NCI-H2227 treated with DMSO at 0.1 percent for 48 hours (cell line): Measurements from ENCODE around the gene C13orf46.

Experiments
- DNase-seq: peaks from one replicate; lab custom pipeline; 2025; lab: John Stamatoyannopoulos, UW

The C13orf46 gene

GRCh38 chr13:113970810-113971470, 2.9 kb downstream of the C13orf46 start:
- DNase-seq, result no peak

DNA sequence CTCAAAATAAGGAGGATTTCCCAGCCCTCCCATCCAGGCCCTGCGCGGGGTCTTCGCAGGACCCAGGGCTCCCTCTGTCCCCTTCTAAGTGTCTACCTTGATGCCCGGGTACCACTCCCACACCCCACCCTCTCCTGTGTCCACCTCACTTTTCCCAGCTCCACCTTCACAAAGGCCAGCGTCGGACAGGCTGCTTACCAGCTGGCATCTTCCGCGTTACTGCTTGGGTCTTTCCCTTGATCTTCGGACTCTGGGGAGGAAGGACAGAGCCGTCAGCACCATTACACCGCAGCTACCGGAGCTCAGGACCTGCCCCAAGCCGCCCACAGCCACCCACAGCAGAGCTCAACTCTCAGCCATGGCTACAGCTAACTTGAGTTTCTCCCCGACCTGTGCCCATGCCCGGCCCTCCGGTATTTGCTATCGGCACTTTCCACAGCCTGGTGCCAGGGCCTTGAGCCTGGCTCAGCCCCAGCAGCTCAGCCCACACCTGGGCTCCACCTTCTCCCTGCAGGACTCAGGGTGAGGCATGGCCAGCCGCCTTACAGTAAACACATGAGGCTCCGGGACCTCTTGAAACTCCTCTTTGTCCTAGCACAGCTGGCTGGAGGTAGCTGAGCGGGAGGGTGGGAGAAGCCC, 3.8 kb downstream of the C13orf46 start:
- no peak for DNase-seq

- DNase-seq, result no peak
Measured at GRCh38 chr13:113969311-113969972, 4.4 kb downstream of the C13orf46 start.

- no peak for DNase-seq
Measured at GRCh38 chr13:113968463-113969310, 5.2 kb downstream of the C13orf46 start.

- DNase-seq, result no peak
Measured at GRCh38 chr13:113967729-113968462, 6.0 kb downstream of the C13orf46 start.

GRCh38 chr13:113967206-113967720, 6.6 kb downstream of the C13orf46 start:
- DNase-seq, result no peak

DNA sequence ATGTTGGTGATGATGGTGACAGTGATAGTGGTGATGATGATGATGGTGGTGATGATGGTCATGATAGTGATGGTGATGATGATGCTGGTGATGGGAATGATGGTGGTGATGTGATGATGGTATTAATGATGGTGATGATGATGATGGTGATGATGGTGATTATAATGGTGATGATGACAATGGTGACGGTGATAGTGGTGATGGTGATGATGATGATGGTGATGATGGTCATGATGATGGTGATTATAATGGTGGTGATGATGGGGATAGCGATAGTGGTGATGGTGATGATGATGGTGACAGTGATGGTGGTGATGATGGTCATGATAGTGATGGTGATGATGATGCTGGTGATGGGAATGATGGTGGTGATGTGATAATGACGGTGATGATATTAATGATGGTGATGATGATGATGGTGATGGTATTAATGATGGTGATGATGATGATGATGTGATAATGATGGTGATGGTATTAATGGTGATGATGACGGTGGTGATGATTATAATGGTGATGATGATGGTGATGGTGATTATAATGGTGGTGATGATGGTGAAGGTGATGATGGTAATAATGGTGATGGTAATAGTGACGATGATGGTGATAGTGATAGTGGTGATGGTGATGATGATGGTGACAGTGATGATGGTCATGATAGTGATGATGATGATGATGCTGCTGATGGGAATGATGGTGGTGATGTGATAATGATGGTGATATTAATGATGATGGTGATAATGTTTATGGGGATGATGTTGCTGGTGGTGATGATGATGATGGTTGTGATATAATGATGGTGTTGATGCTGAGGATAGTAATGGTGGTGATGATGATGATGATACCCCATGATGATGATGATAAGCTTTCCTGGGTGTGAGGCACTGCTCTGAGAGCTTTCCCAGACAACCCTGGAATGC, 7.7 kb downstream of the C13orf46 start:
- no peak for DNase-seq

DNA sequence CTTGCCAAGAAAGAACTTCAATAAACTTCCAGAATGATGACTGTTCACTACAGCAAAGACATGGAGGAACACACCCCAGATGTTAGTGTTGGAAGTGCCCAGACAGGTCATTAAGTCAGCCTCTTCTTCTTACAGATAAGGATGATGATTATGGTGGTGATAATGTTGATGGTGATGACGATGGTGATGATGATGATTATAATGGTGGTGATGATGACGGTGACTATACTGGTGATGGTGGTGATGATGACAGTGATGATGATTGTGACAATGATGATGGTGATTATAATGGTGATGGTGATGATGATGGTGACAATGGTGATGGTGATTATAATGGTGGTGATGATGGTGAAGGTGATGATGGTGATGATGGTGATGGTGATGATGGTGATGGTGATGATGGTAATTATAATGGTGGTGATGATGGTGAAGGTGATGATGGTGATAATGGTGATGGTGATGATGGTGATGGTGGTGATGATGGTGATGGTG, 8.4 kb downstream of the C13orf46 start:
- DNase-seq, result no peak

GRCh38 chr13:113964251-113964995, 9.5 kb downstream of the C13orf46 start:
- no peak for DNase-seq

- DNase-seq, result no peak
Measured at GRCh38 chr13:113963376-113963775, 10.5 kb downstream of the C13orf46 start.

DNA sequence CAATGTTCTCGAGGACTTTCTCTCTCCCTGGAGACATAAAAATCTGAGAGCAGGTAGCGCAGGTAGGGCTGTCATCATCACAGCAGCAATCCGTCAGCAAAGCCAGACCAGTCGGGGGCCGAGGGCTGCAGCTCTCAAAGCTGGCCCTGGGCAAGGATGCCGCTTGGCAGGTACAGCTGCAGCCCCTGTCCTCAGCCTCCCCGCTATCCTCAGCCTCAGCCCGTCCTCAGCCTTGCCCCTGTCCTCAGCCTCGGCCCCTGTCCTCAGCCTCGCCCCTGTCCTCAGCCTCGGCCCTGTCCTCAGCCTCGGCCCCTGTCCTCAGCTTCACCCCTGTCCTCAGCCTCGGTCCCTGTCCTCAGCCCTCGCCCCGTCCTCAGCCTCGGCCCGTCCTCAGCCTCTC, 10.9 kb downstream of the C13orf46 start:
- DNase-seq, result no peak

DNA sequence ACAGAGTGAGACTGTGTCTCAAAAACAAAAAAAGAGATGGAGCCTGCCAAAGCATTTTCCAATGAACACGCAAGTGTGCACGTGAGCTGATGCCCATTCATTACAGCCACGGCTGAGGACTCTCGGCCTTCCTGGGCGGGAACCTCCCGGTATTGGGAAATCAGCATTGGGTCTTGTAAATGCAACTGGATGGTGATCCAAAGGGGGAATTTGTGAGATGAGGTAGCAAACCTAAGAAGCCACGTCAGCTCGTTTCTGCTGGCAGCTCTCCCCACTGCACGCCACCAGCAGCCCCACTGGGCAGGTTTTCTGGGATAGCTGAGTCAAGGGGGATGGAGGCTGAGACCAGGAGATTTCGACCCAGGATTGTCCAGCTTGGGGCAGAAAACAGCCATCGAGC, 11.5 kb downstream of the C13orf46 start:
- DNase-seq, result no peak

DNA sequence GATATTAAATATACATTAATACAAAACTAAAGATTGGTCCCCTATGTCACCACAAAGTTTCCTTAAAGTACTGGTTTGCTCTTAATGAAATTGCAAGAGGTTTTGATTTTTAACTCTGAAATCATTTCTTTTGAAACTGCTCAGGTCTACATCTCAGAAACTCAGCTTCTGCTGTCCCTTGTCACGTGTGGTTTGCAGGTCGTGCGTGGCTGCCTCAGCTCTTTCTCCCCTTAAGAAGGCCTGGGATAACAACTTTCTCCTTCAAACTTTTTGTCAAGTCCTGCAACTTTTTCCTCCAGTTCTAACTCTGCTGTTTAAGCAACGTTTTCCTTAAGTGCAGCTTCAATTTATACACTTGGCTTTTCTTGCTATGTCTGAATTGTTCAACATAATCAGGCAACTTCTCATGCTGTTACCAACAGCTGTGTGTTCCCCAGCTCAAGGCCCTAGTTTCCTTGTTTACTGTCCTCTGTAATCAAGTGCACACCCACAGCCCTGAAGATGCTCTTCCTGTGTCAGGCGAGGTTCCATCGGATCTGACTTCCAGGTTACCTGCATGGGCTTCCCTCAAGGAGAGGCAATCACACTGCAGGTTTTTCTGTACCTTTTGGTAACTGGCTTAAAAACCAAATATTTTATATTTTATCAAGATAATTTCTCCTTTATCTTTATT, 13.5 kb downstream of the C13orf46 start:
- DNase-seq, result no peak

DNA sequence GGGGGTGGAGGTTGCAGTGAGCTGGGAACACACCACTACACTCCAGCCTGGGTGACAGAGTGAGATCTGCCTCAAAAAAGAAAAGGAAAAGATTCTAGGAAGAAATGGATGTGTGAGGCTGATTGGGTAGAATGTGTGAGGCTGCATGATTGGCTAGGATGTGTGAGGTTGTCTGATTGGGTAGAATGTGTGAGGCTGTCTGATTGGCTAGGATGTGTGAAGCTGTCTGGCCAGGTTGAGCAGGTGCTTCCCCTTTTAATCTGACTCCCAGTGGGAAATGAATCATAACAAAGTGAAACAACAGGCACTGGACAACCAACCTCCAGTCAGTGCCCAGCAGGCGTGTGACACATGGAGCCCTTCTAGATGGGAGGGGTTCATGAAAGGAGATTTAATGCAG, 14.7 kb downstream of the C13orf46 start:
- no peak for DNase-seq

DNA sequence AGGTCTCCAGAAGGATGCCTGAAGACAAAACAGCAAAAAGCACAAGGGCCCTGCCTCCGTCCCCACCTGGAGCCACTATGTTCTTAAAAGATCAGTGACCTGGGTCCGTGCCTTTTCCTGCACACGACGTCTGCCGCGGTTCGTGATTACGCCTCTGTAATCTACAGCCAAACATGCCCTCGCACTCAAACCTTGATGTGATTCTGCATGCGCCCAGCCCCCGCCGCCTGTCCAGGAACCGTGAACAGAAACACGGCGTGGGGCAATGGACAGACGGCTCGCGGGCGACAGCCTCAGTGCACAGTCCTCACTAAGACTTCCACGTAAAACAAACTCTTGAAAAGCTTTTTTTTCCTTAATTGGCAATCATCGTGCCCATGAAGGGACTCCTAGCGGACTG, 15.5 kb downstream of the C13orf46 start:
- no peak for DNase-seq

DNA sequence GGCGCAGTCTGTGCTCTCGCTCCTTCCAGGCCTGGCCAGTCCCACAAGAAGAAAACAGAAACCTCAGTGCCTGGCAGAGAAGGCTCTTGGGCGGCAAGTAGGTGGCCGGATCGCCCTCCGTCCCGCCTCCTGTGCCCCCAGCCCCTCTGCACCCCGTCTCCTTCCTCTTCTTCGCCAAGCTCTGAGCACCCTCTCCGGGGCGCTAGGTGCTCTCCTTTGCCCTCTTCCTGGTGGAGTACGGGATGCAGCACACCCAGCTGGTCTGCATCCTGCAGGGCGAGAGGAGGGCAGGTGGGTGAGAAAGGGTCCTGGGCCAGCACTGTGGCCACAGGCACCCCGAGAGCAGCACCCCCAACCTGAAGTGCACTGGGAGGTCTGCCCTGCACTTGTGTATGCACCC, 17.3 kb downstream of the C13orf46 start:
- no peak for DNase-seq

- no peak for DNase-seq
Measured at GRCh38 chr13:113955691-113956090, 18.2 kb downstream of the C13orf46 start.

DNA sequence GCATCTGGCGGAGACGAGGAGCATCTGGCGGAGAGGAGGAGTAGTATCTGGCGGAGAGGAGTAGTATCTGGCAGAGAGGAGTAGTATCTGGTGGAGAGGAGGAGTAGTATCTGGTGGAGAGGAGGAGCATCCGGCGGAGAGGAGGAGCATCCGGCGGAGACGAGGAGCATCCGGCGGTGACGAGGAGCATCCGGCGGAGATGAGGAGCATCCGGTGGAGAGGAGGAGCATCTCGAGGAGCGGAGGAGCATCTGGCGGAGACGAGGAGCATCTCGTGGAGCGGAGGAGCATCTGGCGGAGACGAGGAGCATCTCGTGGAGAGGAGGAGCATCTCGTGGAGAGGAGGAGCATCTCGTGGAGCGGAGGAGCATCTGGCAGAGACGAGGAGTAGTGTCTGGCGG, 18.6 kb downstream of the C13orf46 start:
- DNase-seq, result no peak
